ENCODE measurements around the gene ZNF799.

- TF ChIP-seq CTCF (IDR thresholded peaks at IDR 0.05; ENCODE audit: low read depth, low read length, poor library complexity, severe bottlenecking) (no peak), EZH2phosphoT487 (IDR thresholded peaks at IDR 0.05; ENCODE audit: borderline replicate concordance, low read length) (no peak)
Observed at GRCh38 chr19:12364391-12365235, 36.5 kb downstream of the ZNF799 start.
